Activated gamma-delta T cell (primary cell): ENCODE measurements around the gene NEURL1.

Experiments
- DNase-seq: peaks from one replicate; lab custom pipeline; 2025; lab: John Stamatoyannopoulos, UW

NEURL1 gene

DNA sequence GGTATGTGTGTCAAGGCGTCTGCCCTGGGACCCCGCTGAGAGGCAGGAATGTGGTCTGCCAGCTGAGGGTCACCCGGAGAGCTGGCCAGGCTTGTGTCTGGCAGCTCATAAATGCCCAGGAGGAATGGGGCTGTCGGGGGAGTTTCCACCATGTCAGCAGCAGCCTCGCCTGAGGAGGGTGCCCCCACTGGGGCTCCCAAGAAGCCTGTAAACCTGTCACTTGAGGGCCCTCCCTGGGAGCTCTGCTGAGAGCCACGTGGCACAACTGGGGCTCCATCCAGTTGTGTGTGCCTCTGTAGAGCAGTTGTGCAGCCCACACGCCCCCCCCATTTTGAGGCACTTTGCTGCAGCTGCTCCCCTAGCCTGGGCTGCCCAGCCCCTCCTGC lies 70.6 kb downstream of the NEURL1 start:
- no peak for DNase-seq

DNA sequence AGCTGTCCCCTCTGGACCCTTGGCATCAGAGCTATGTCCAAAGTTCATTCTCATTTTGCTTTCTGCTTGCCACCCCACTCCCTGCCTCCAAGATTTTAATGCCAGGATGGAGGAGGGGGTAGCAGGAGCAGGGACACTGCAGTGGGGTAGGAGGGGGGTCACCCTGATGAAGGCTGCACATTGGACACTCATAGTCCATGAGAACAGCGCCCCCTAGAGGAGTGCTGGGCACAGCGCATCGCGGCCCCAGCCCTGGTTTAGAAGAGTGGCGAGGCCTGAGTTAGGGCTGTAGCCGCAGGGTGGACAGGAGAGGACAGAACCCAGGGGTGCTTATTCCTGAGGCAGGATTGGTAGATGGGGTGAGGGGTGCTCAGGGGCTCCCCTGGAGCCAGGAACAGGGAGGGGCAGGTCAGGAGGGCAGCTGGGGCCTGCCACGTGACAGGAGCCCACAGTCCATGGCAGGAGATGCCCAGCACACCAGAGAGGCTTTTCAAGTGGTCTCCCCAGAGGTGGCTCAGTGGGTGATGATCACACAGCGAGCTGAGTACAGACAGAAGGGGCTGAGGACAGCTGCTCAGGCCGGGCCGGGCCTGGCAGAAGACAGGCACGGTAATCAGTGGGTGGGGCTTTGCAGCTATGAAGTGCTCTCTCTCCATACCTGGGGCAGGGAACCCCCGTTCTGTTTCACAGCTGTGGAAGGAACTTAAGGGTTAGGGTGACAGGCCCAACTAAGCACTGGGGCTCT lies 71.4 kb downstream of the NEURL1 start:
- DNase-seq, result no peak

- no peak for DNase-seq
These were observed 73.0 kb downstream of the NEURL1 start for GRCh38 chr10:103566536-103566935.

DNA sequence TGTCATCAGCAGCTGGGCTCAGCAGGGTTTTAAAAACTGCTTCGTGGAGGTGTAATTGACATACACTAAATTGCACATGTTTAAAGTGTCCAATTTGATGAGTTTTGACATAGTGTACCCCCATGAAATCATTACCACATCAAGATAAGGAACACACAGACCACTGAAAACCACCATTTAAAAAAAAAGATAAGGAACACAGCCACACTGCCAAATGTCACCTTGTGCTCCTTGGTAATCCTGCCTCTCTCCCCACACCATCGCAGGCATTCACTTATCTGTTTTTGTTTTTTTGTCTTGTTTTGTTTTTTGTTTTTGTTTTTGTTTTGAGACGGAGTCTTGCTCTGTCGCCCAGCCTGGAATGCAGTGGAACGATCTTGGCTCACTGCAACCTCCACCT lies 75.0 kb downstream of the NEURL1 start:
- no peak for DNase-seq

GRCh38 chr10:103569896-103570295 lies 76.4 kb downstream of the NEURL1 start:
- no peak for DNase-seq

DNA sequence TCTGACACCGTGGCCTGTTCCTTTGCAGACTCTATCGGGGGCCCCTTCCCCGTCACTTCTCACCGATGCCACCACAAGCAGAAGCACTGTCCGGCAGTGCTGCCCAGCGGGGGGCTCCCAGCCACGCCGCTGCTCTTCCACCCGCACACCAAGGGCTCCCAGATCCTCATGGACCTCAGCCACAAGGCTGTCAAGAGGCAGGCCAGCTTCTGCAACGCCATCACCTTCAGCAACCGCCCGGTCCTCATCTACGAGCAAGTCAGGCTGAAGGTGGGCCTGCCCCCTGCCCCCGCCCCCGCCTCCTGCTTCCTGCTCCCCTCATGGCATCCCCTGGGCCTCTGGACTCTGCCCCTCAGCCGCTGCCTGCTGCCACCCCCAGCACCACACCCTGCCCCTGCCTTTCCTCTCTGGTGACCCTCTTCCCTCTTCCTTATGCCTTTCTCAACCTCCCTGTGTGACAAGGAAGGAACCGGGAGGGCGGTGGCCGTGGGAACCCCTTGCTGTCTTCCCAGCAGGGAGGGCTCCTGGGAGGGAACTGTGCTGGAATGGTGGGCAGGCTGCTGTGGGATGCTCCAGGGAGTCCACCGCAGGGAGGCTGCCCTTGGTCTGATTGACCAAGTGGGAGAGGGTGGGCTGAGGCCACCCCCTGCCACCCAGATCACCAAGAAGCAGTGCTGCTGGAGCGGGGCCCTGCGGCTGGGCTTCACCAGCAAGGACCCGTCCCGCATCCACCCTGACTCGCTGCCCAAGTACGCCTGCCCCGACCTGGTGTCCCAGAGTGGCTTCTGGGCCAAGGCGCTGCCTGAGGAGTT lies 77.5 kb downstream of the NEURL1 start:
- no peak for DNase-seq

DNA sequence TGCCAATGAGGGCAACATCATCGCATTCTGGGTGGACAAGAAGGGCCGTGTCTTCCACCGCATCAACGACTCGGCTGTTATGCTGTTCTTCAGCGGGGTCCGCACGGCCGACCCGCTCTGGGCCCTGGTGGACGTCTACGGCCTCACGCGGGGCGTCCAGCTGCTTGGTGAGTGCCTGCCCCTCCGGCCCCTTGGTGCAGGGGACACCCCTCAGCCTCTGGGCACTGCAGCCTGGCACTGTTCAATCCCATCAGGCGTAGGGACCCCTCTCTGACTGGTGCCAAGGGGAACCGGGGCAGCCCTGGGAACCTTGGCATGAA lies 78.1 kb downstream of the NEURL1 start:
- no peak for DNase-seq

- DNase-seq, result no peak
These were observed 79.1 kb downstream of the NEURL1 start for GRCh38 chr10:103572347-103573204.

- no peak for DNase-seq
These were observed 79.6 kb downstream of the NEURL1 start for GRCh38 chr10:103573205-103573487.

DNA sequence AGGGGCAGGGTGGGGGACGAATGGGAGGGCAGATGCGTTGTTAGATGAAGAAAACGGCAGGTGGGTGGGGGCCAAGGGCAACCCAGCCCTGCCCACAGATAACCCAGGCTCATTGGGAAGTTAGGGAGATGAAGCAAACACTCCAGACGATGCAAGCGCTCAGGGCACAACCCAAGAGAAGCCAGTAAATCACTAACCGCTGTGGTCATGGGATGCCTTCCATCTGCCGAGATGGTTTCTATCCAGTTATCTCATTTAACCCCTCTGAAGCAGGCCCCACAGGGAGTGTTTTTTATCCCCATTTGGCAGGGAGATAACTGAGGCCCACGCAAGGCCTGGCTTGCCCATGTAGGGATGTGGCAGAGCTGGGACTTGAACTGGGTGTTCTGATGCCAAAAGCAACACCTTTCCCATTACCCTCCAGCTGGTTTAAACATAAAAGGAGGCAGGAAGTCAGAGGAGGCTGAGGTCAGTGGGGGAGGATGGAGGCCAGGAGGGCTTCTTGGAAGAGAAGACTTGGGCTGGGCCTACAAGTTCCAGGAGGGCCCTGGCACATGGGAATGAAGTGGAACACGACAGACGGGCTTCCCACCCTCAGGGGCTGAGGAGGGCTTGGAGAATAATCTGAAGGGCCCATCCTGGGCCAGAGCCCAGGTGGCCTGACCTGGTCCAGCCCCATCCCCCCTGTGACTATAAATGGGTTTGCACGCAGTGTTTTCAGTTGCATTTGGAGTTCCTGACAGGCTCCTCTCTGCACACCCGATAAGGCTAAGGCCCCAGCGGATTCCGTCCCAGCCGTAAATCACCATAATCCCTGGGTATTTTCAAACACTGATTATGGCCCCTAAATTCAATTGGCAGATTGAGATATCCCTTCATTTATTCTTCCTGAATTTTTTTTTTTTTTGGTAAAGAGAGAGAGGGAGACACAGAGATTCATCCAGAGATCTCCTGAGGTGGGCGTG lies 80.9 kb downstream of the NEURL1 start:
- no peak for DNase-seq

GRCh38 chr10:103575416-103576075 lies 82.0 kb downstream of the NEURL1 start:
- no peak for DNase-seq

DNA sequence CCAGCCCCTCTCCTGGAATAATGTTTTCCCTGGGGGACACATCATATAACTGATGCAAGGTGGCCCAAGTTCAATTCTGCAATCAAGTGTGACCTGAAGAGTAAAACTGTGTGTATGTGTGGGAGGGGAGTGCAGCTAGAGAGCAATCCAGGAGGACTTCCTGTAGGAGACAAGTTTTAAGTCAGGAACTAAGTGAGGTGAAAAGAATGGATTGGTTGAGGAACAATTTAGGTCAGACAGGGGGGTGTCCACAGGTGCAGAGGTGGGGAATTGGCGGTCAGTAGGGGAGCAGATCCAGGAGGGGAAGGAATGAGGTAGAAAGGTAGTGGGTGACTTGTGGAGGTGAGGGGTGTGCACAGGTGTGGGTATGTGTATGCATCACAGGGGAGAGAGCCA lies 82.6 kb downstream of the NEURL1 start:
- DNase-seq, result no peak

- no peak for DNase-seq
These were observed 83.4 kb downstream of the NEURL1 start for GRCh38 chr10:103576862-103577261.

DNA sequence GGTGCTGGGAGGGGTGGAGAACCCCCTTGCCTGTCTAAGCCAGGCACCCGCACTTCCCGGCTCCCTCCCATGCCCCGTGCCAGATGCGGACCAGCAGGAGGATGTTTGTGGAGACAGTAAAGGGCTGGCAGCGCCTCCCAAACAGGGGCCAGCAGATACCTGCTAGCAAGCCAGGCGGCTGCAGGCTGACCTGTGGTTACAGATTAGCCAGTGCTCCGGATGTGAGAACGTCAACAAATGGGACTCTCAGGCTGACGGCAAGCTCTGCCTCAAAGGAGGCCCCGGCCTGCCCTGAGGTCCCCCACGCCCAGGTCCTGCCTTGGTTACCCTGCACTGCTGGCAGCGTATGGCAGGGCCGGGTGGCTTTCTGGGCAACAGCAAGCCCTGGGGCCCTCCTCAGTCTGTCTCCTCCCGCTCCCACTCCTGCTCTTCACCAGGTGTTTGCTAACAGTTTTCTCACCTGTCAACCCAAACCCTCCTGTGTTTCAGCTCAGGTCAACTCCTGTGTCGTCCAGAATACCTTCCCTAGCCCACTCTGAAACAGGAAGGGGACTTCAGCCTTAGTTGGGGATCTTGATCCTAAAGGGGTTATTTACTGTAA lies 85.4 kb downstream of the NEURL1 start:
- DNase-seq, result no peak

DNA sequence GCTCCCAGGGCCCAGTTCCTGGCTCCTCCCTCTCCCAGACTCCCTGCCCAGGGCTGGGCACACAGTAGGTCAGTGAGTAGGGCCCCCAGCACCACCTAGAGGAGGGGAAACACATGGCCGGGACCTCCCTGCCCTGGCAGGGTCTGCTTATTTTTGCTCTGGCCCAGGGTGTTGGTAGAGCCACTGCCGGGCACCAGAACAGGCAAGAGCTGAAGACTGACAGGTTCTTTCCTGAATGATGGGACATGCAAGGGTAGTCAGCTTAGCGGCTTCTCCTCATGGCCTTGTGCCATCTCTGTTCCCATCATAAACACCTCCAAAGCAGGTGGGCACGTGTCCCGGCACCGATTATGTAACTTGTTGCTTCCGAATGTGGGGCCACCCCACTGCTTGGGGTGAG lies 86.5 kb downstream of the NEURL1 start:
- no peak for DNase-seq

DNA sequence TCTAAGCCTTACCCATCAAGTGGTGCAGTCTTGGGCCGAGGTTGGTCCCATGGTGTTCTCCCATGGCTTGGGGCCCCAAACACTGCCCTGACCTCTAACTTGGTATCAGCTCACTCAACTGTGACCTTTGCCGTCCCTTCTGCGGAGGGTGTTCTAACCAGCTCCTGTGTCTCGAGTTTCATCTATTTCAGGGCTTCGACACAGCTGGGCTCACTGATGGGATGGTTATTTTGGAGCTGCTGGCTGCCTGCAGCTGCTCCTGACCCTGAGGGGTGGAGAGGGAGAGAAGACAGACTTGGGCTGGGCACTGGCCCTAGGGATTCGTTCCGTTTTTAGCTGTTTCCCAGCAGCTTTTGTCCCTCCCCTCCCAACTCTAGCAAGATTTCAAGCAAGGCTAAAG lies 86.9 kb downstream of the NEURL1 start:
- DNase-seq, result no peak

DNA sequence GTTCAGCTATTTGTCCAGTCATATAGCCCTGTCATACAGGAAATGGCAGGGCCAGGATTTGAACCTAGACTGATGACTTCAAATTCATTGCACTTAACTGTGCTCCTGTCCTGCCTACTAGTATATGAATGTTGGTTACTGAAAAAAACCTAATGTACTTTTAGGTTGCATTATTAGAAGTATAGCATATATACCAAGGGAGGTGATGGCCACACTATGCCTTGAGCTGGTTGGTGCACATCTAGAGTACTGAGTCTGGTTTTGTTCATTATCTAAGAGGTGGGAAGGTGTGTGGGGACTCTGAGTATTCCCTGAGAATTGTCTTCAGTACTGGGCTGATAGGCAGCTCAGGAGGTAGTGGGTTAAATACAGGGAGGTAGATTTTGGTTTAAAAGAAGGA lies 88.0 kb downstream of the NEURL1 start:
- DNase-seq, result no peak

- DNase-seq, result no peak
These were observed 89.0 kb downstream of the NEURL1 start for GRCh38 chr10:103582331-103583123.

DNA sequence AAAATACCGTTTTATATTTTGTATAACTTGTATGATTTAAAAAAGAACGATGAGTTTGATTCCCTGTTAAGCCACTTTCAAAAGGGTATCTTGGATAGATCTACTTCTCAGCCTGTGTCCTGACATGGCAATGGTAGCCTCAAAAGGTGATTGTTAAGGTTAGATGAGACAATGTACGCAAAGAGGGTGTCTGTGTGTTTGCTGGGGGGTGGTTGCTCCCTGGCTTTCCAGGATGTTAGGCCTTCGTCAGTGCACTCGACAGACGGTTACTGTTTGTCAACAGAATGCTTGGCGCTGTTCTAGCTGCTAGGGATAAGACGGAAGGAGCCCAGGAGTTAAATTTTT lies 90.3 kb downstream of the NEURL1 start:
- no peak for DNase-seq
